ENCODE data around the gene AGAP5. TPM values are rescaled to one million over a fixed set of nuclear protein-coding genes. Genes with fewer than 3 reads are reported as not detected.

Gene AGAP5
- total RNA-seq, 4 donors from 2014 or later: 0.77 to 11.2 (median 3.7) TPM

- Histone ChIP-seq H3K27me3 (no peaks in the 10 kb centered on the region), H3K36me3 (no peaks in the 10 kb centered on the region), H3K4me3 (no peak overlapping the region), H3K9me3 (no peaks in the 10 kb centered on the region), H3K27ac (no peak overlapping the region), H3K4me1 (no peaks in the 10 kb centered on the region)
- TF ChIP-seq CTCF (IDR thresholded peaks at IDR 0.05) (no peak), POLR2A (IDR thresholded peaks at IDR 0.05) (no peak)
- intact Hi-C loops (cut with DNase I; ENCODE audit: low total_unique reads): no loop called here
- no peak for DNase-seq
Measured at GRCh38 chr10:73628405-73628804, 69.5 kb downstream of the AGAP5 start.

GRCh38 chr10:73627300-73627699 lies 70.6 kb downstream of the AGAP5 start:
- Histone ChIP-seq H3K36me3 (no peaks in the 10 kb centered on the region), H3K27ac (no peak overlapping the region), H3K9me3 (no peaks in the 10 kb centered on the region), H3K4me1 (no peaks in the 10 kb centered on the region), H3K27me3 (no peaks in the 10 kb centered on the region), H3K4me3 (no peak overlapping the region)
- intact Hi-C loops (cut with DNase I; ENCODE audit: low total_unique reads): no loop called here
- DNase-seq: no peak
- TF ChIP-seq POLR2A (IDR thresholded peaks at IDR 0.05) (no peak), CTCF (IDR thresholded peaks at IDR 0.05) (no peak)

GRCh38 chr10:73625884-73626752 lies 71.8 kb downstream of the AGAP5 start:
- H3K36me3 ChIP-seq: no peaks in the 10 kb centered on the region

GRCh38 chr10:73625004-73625883 lies 72.7 kb downstream of the AGAP5 start:
- H3K9me3 ChIP-seq: no peaks in the 10 kb centered on the region
- peak overlapping the region; percentile 72 to 81 for H3K27ac ChIP-seq
- no peaks in the 10 kb centered on the region for H3K4me1 ChIP-seq
- no peak for DNase-seq
- no peaks in the 10 kb centered on the region for H3K27me3 ChIP-seq
- H3K4me3 ChIP-seq: peak overlapping the region; percentile 67 to 92
- intact Hi-C loops (cut with DNase I; ENCODE audit: low total_unique reads): no loop called here
- TF ChIP-seq POLR2A (IDR thresholded peaks at IDR 0.05) (no peak), CTCF (IDR thresholded peaks at IDR 0.05) (no peak)
- H3K36me3 ChIP-seq: no peaks in the 10 kb centered on the region

More at GRCh38 chr10:73625884-73626752, 71.8 kb downstream of the AGAP5 start:
- DNase-seq: peak; percentile 91 to 96
- TF ChIP-seq POLR2A (IDR thresholded peaks at IDR 0.05) (peak; percentile 52 to 69), CTCF (IDR thresholded peaks at IDR 0.05) (peak in 1 of 4 experiments; percentile 16)
- Histone ChIP-seq H3K27me3 (no peaks in the 10 kb centered on the region), H3K4me3 (peak overlapping the region; percentile 67 to 92), H3K4me1 (no peaks in the 10 kb centered on the region), H3K27ac (peak overlapping the region; percentile 72 to 81), H3K9me3 (no peaks in the 10 kb centered on the region)
- intact Hi-C loops (cut with DNase I; ENCODE audit: low total_unique reads): no loop called here

Small RNAs within 50 kb of the gene (small RNA-seq; reads per million reads assigned to genes)
- gene AC022400.4: not detected
- gene RNA5SP320: not detected

Other genes starting within 250 kb of the AGAP5 start
- gene PPP3CB, start 202.1 kb downstream of the AGAP5 start, total RNA-seq: 10 to 100 TPM; 40.0 to 80.5 (median 70.1) TPM
- 10 to 100 TPM; 10.6 to 73.7 (median 40.5) TPM for gene USP54, start 106.8 kb downstream of the AGAP5 start, total RNA-seq
- gene MYOZ1, start 56.6 kb downstream of the AGAP5 start, total RNA-seq: 1 to 10 TPM in 2 of 4 donors, not detected in 2; 1.6 to 1.7 TPM
- under 1 TPM in 1 of 4 donors, not detected in 3; 0.37 TPM for gene SYNPO2L, start 42.1 kb downstream of the AGAP5 start, total RNA-seq
- gene SEC24C, start 46.3 kb upstream of the AGAP5 start, total RNA-seq: 10 to 100 TPM; 25.3 to 75.9 (median 40.1) TPM
- gene CHCHD1, start 83.9 kb upstream of the AGAP5 start, total RNA-seq: 10 to 100 TPM in 2 of 4 donors, 1 to 10 TPM in 2; 7.1 to 15.3 (median 11.0) TPM
- gene ZSWIM8, start 87.5 kb upstream of the AGAP5 start, total RNA-seq: 100 to 1,000 TPM in 2 of 4 donors, 10 to 100 TPM in 2; 61.4 to 112 (median 91.1) TPM
- gene NDST2, start 113.5 kb upstream of the AGAP5 start, total RNA-seq: 10 to 100 TPM in 3 of 4 donors, 1 to 10 TPM in 1; 5.9 to 47.8 (median 14.1) TPM
- 10 to 100 TPM; 17.9 to 79.9 (median 40.0) TPM for gene CAMK2G, start 176.4 kb upstream of the AGAP5 start, total RNA-seq
- 10 to 100 TPM in 2 of 4 donors, 1 to 10 TPM in 2; 1.8 to 15.3 (median 9.0) TPM for gene PLAU, start 213.0 kb upstream of the AGAP5 start, total RNA-seq